Hepatocyte (in vitro differentiated cells): ENCODE data around the gene SIRT7. TPM values are rescaled to one million over a fixed set of nuclear protein-coding genes. Genes with fewer than 3 reads are reported as not detected.

Source experiments
- DNase-seq: peaks from one replicate; pipeline ENCODE4 v3.0.0-alpha.2; 2016; ENCODE audit warnings: low spot score
- H2AFZ ChIP-seq: fragments of 200-600 bp; sonication (generic); 2 replicates; pipeline ENCODE4 v1.6.0; 2016; ENCODE audit warnings: antibody characterized with exemption, mild to moderate bottlenecking
- H3K27ac ChIP-seq: fragments of 200-600 bp; sonication (generic); 2 replicates; pipeline ENCODE4 v1.5.1; 2016; ENCODE audit warnings: mild to moderate bottlenecking
- H3K27me3 ChIP-seq: fragments of 200-600 bp; sonication (generic); 2 replicates; pipeline ENCODE4 v1.6.1; 2016
- H3K36me3 ChIP-seq: fragments of 200-600 bp; sonication (generic); replicated peaks from 2 replicates; pipeline ENCODE4 v1.5.1; 2016; ENCODE audit warnings: low read depth; ENCODE audit not compliant: insufficient read depth
- H3K4me1 ChIP-seq: fragments of 200-600 bp; sonication (generic); 2 replicates; pipeline ENCODE4 v1.5.1; 2016; ENCODE audit warnings: mild to moderate bottlenecking, moderate library complexity; ENCODE audit not compliant: insufficient read depth
- H3K4me2 ChIP-seq: fragments of 200-600 bp; sonication (generic); 2 replicates; pipeline ENCODE4 v1.6.0; 2016
- H3K4me3 ChIP-seq: fragments of 200-600 bp; sonication (generic); 2 replicates; pipeline ENCODE4 v1.5.1; 2016; ENCODE audit warnings: mild to moderate bottlenecking
- H3K79me2 ChIP-seq: fragments of 200-600 bp; sonication (generic); 2 replicates; pipeline ENCODE4 v1.6.0; 2017; ENCODE audit warnings: mild to moderate bottlenecking
- H3K9me2 ChIP-seq: fragments of 200-600 bp; sonication (generic); replicated peaks from 2 replicates; pipeline ENCODE4 v1.6.0; 2017; ENCODE audit warnings: mild to moderate bottlenecking; ENCODE audit not compliant: insufficient read depth
- H3K9me3 ChIP-seq: fragments of 200-600 bp; sonication (generic); 2 replicates; pipeline ENCODE4 v1.5.1; 2016; ENCODE audit warnings: low read depth, mild to moderate bottlenecking
- H4K20me1 ChIP-seq: fragments of 200-600 bp; sonication (generic); 2 replicates; pipeline ENCODE4 v1.6.0; 2016; ENCODE audit warnings: mild to moderate bottlenecking; ENCODE audit not compliant: insufficient read depth, poor library complexity, severe bottlenecking
- EZH2 ChIP-seq: fragments of 200-600 bp; sonication (generic); IDR thresholded peaks from 2 replicates; pipeline ENCODE4 v1.6.1; 2016; ENCODE audit warnings: antibody characterized with exemption, mild to moderate bottlenecking, borderline replicate concordance
- EZH2phosphoT487 ChIP-seq: fragments of 200-600 bp; sonication (generic); IDR thresholded peaks from one replicate; pipeline ENCODE4 v1.6.1; 2018; ENCODE audit warnings: antibody characterized with exemption, mild to moderate bottlenecking, low read depth, moderate library complexity; ENCODE audit not compliant: unreplicated experiment, severe bottlenecking
- WGBS: methylation state at CpG from one replicate; pipeline ENCODE4 v1.1.6; 2016; ENCODE audit warnings: low lambda C conversion rate; ENCODE audit errors: missing lambda C conversion rate; 5-methylcytosine and 5-hydroxymethylcytosine counted together
- polyA plus RNA-seq: library from polyadenylated mRNA; unstranded; fragments of >200 nt; fragmentation: Nextera tagmentation; extraction: Ambion mirVana; gene quantifications from 2 replicates; pipeline ENCODE4 v1.2.1, GENCODE V29; 2016
- total RNA-seq: library from RNA; depleted of rRNA; stranded (reverse); fragments of >200 nt; gene quantifications from 2 replicates; pipeline ENCODE4 v1.2.3, GENCODE V29; 2014
- TF ChIP-seq, protein P1 (sequence below): fragments of 200-600 bp; sonication (generic); IDR thresholded peaks from 2 replicates; pipeline ENCODE4 v1.5.1; 2016; ENCODE audit warnings: antibody characterized with exemption, mild to moderate bottlenecking; ENCODE audit not compliant: poor library complexity

Gene SIRT7
- total and polyA plus RNA-seq, 2 experiments from 2014 or later: 16.5 to 35.2 TPM

GRCh38 chr17:81939881-81940385 lies 22.0 kb upstream of the SIRT7 start:
- H3K9me3 ChIP-seq: no peaks in the 10 kb centered on the region
- no peaks in the 10 kb centered on the region for H3K9me2 ChIP-seq
- H3K4me1 ChIP-seq: peaks cover 7% of the 10 kb centered on the region
- DNase-seq: no peak
- H3K4me2 ChIP-seq: no peak overlapping the region
- peaks cover 15% of the 10 kb centered on the region for H3K79me2 ChIP-seq
- H3K27me3 ChIP-seq: no peaks in the 10 kb centered on the region
- 93% methylated on average over 18 of the region's 21 CpGs for WGBS
- no peak overlapping the region for H3K27ac ChIP-seq
- H3K36me3 ChIP-seq: no peaks in the 10 kb centered on the region
- H2AFZ ChIP-seq: no peak overlapping the region
- H3K4me3 ChIP-seq: no peak overlapping the region
- TF ChIP-seq, protein P1, sequence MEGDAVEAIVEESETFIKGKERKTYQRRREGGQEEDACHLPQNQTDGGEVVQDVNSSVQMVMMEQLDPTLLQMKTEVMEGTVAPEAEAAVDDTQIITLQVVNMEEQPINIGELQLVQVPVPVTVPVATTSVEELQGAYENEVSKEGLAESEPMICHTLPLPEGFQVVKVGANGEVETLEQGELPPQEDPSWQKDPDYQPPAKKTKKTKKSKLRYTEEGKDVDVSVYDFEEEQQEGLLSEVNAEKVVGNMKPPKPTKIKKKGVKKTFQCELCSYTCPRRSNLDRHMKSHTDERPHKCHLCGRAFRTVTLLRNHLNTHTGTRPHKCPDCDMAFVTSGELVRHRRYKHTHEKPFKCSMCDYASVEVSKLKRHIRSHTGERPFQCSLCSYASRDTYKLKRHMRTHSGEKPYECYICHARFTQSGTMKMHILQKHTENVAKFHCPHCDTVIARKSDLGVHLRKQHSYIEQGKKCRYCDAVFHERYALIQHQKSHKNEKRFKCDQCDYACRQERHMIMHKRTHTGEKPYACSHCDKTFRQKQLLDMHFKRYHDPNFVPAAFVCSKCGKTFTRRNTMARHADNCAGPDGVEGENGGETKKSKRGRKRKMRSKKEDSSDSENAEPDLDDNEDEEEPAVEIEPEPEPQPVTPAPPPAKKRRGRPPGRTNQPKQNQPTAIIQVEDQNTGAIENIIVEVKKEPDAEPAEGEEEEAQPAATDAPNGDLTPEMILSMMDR: no peak
- TF ChIP-seq EZH2phosphoT487 (no peak), EZH2 (no peak)
- H4K20me1 ChIP-seq: no peaks in the 10 kb centered on the region

DNA sequence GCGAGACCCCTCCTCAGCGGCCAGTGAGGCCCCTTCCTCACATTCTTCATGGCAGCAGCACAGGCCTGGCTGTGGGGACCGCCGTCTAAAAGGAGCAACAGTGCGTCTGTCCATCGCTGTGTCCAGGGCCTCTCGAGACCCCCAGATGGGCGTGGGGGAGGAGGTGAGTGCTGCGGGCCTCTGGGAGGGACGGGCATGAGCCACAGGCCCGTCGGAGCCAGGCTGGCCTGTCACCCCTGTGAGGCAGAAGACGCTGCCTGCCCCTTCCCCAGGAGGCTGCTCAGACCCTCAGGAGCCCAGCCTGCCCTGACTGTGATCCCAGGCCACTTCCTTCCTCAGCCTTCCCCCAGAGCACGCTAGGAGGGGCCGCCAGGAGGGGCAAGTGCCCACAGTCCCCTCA lies 21.2 kb upstream of the SIRT7 start:
- no peak for TF ChIP-seq EZH2phosphoT487
- TF ChIP-seq EZH2: no peak
- TF ChIP-seq, protein P1: no peak
- Histone ChIP-seq H3K27ac (no peak overlapping the region), H3K36me3 (no peaks in the 10 kb centered on the region), H3K9me2 (no peaks in the 10 kb centered on the region), H3K4me2 (no peak overlapping the region), H3K4me3 (no peak overlapping the region), H3K9me3 (no peaks in the 10 kb centered on the region), H4K20me1 (no peaks in the 10 kb centered on the region), H3K79me2 (peaks cover 15% of the 10 kb centered on the region), H3K4me1 (peaks cover 7% of the 10 kb centered on the region), H2AFZ (no peak overlapping the region), H3K27me3 (no peaks in the 10 kb centered on the region)
- WGBS: 86% methylated on average over 15 of the region's 15 CpGs
- no peak for DNase-seq

DNA sequence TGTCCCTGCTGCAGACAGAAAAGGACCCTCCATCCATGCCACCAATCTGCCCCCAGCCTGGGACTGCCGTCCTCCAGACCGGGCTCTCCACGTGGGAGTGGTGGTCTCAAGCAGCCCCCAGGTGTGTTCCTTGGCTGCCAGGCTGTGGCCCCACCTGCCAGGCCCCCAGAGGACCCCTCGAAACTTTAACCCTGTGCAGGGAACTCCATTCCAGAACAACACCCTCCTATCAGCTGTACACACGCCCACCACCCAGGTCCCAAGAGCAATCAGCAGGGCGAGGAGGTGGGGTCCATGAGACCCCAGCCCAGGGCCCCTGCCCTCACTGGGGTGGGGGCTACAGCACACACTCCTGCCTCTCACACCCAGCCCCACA lies 17.7 kb upstream of the SIRT7 start:
- Histone ChIP-seq H3K27me3 (no peaks in the 10 kb centered on the region), H3K4me2 (peak overlapping the region; percentile 97), H3K4me3 (no peak overlapping the region), H3K9me3 (no peaks in the 10 kb centered on the region), H3K79me2 (peaks cover 15% of the 10 kb centered on the region), H2AFZ (no peak overlapping the region), H3K27ac (no peak overlapping the region), H3K9me2 (no peaks in the 10 kb centered on the region), H4K20me1 (no peaks in the 10 kb centered on the region), H3K36me3 (no peaks in the 10 kb centered on the region), H3K4me1 (peaks cover 7% of the 10 kb centered on the region)
- WGBS: 91% methylated on average over 6 of the region's 6 CpGs
- TF ChIP-seq EZH2 (no peak), EZH2phosphoT487 (no peak)
- TF ChIP-seq, protein P1: no peak
- no peak for DNase-seq
